Activated naive CD4-positive, alpha-beta T cell treated with anti-CD3 and anti-CD28 coated beads for 36 hours (primary cell): ENCODE measurements around the gene CRYBG1. TPM values are rescaled to one million over a fixed set of nuclear protein-coding genes. Genes with fewer than 3 reads are reported as not detected.

ENCODE experiments used
- CTCF ChIA-PET: fragments of 350-600 bp; sonication (Branson Sonifier 250); formaldehyde crosslinking; loops from one replicate; lab custom pipeline; 2021; ENCODE audit warnings: antibody characterized with exemption; lab: Charles Lee
- DNase-seq: peaks from one replicate; pipeline ENCODE4 v3.0.0-alpha.2; 2020
- H3K27ac Mint-ChIP-seq: one replicate; pipeline ENCODE4 v1.8.0; 2021; ENCODE audit warnings: mild to moderate bottlenecking, mixed read lengths
- H3K27me3 Mint-ChIP-seq: one replicate; pipeline ENCODE4 v1.8.0; 2021; ENCODE audit warnings: low read depth, mixed read lengths
- H3K36me3 Mint-ChIP-seq: one replicate; pipeline ENCODE4 v1.8.0; 2021; ENCODE audit warnings: low read depth, mixed read lengths
- H3K4me1 Mint-ChIP-seq: one replicate; pipeline ENCODE4 v1.8.0; 2021; ENCODE audit warnings: low read depth, mixed read lengths
- H3K4me3 Mint-ChIP-seq: one replicate; pipeline ENCODE4 v1.8.0; 2021; ENCODE audit warnings: mild to moderate bottlenecking, moderate library complexity, mixed read lengths
- H3K9me3 Mint-ChIP-seq: one replicate; pipeline ENCODE4 v1.8.0; 2021; ENCODE audit warnings: mixed read lengths
- intact Hi-C: fragments of 100-400 bp; cut with micrococcal nuclease; formaldehyde crosslinking; loops from one replicate; pipeline ENCODE4 v1.15.1; 2023
- total RNA-seq, 2 experiments: library from RNA; stranded (reverse); gene quantifications; one replicate each; pipeline ENCODE4 v1.2.3, GENCODE V29; 2021

The CRYBG1 gene, protein sequence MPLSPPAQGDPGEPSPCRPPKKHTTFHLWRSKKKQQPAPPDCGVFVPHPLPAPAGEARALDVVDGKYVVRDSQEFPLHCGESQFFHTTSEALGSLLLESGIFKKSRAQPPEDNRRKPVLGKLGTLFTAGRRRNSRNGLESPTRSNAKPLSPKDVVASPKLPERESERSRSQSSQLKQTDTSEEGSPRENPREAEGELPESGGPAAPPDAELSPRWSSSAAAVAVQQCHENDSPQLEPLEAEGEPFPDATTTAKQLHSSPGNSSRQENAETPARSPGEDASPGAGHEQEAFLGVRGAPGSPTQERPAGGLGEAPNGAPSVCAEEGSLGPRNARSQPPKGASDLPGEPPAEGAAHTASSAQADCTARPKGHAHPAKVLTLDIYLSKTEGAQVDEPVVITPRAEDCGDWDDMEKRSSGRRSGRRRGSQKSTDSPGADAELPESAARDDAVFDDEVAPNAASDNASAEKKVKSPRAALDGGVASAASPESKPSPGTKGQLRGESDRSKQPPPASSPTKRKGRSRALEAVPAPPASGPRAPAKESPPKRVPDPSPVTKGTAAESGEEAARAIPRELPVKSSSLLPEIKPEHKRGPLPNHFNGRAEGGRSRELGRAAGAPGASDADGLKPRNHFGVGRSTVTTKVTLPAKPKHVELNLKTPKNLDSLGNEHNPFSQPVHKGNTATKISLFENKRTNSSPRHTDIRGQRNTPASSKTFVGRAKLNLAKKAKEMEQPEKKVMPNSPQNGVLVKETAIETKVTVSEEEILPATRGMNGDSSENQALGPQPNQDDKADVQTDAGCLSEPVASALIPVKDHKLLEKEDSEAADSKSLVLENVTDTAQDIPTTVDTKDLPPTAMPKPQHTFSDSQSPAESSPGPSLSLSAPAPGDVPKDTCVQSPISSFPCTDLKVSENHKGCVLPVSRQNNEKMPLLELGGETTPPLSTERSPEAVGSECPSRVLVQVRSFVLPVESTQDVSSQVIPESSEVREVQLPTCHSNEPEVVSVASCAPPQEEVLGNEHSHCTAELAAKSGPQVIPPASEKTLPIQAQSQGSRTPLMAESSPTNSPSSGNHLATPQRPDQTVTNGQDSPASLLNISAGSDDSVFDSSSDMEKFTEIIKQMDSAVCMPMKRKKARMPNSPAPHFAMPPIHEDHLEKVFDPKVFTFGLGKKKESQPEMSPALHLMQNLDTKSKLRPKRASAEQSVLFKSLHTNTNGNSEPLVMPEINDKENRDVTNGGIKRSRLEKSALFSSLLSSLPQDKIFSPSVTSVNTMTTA (N-terminal part only)
- total RNA-seq = 10 to 100 TPM; 12.9 to 13.0 TPM

DNA sequence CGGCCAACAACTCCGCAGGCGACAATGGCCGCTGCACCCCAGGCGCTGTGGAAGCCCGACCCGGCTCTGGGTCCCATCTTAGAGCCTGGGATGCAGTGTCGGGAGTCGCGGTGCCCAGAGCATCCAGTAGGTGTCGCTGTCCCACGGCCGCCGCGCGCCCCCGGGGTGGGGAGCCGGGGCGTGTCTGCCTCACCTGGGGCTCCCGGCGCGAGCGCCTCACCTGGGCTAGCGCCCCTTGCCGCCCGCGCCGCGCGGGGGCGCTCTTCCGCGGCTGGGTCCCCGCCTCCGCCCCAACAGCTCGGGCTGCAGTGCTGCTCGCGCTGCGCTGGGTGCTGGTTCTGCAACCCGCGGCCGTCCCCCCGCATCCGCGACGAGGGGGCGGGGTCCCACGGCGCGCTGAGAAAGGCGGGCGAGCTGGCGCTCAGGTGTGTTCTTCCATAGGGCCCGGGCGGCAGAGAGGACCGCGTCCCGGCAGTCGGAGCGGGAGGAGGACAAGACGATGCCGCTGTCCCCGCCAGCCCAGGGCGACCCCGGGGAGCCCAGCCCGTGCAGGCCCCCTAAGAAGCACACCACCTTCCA lies at the start of gene CRYBG1:
CRYBG1 (plus strand) TSS at position 308 of the 579 bp plus-strand sequence; CDS start at position 500, 192 bp downstream.
- Mint-ChIP-seq H3K4me3 (peak within 1 kb of the TSS; percentile 71), H3K36me3 (no peaks in the 10 kb centered on the region), H3K9me3 (no peaks in the 10 kb centered on the region), H3K4me1 (peaks cover 9% of the 10 kb centered on the region), H3K27ac (no peak within 1 kb of the TSS), H3K27me3 (peaks cover 40% of the 10 kb centered on the region)
- CTCF ChIA-PET = interaction anchor here (0.6 to 3.4 kb wide), 16 partner anchors 10 to 830 kb away, joined by 3 to 21 read pairs (median 3); no protein-coding TSS in a partner anchor
- DNase-seq = peak; percentile 78
- intact Hi-C loops = loop anchor here (1.0 to 10.0 kb wide), 5 partner anchors 22 to 614 kb away; partner anchors contain the start of gene CD24

DNA sequence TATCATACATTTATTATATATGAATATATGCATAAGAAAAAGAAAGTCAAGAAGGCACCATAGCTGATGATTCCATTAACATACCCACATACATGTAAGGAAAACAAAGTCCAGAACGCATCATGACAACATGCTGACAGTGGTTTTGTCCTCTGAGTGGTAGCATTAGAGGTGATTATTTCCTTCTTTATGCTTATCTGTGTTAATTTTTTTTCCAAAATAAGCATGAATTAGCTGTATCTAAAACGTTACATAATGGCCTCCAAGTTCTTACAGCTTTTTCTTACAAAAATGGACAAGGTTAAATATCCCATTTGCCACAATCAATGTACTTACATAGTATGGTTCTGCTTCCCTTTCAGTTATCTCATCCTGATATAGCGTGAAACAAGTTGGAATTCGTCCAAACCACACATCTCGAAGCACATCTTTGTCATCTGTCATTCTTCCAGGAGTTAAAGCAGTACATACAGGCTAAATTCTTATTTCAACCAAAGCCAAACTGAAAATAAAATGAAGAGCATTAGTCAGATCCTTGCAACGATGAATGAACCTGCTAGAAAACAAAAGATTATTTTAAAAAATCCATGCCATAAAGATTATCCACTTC lies 44.6 kb upstream of the CRYBG1 start:
- DNase-seq = peak; percentile 20
- no peak overlapping the region for H3K4me3 Mint-ChIP-seq
- H3K27ac Mint-ChIP-seq = peak overlapping the region; percentile 32
- no peaks in the 10 kb centered on the region for H3K9me3 Mint-ChIP-seq
- peaks cover 53% of the 10 kb centered on the region for H3K4me1 Mint-ChIP-seq
- CTCF ChIA-PET = interaction anchor here (0.7 to 1.2 kb wide), 2 partner anchors 15 to 18 kb away, joined by 4 to 6 read pairs; no protein-coding TSS in a partner anchor
- peaks cover 24% of the 10 kb centered on the region for H3K36me3 Mint-ChIP-seq
- intact Hi-C loops = loop anchor here (1.0 kb wide), 1 partner anchor 9 kb away; the partner anchor contains the start of gene ATG5
- no peaks in the 10 kb centered on the region for H3K27me3 Mint-ChIP-seq

DNA sequence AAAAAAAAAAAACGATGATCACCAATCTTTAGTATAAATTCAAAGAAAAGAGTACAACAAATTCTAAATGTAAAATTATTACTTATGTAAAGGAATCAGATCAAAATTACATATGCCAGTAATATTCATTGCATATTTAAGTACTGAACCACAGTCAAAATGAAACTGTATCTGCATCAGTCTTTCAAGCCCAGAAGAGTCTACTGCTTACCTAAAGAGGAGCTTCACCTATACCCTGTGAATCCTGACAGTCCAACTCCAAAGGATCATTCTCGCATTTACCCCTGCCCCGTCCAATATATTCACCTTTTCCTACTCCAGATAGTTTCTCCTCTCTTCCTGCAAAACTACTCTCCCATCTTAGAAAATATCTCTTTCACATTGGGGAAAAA lies 44.1 kb upstream of the CRYBG1 start:
- Mint-ChIP-seq H3K27ac (peak overlapping the region; percentile 32), H3K36me3 (peaks cover 20% of the 10 kb centered on the region), H3K4me1 (peaks cover 52% of the 10 kb centered on the region), H3K27me3 (no peaks in the 10 kb centered on the region), H3K9me3 (no peaks in the 10 kb centered on the region), H3K4me3 (no peak overlapping the region)
- CTCF ChIA-PET = interaction anchor here (1.2 kb wide), 1 partner anchor 16 kb away, joined by 4 read pairs; no protein-coding TSS in a partner anchor
- intact Hi-C loops = loop anchor here (1.0 kb wide), 1 partner anchor 9 kb away; the partner anchor contains the start of gene ATG5
- no peak for DNase-seq

DNA sequence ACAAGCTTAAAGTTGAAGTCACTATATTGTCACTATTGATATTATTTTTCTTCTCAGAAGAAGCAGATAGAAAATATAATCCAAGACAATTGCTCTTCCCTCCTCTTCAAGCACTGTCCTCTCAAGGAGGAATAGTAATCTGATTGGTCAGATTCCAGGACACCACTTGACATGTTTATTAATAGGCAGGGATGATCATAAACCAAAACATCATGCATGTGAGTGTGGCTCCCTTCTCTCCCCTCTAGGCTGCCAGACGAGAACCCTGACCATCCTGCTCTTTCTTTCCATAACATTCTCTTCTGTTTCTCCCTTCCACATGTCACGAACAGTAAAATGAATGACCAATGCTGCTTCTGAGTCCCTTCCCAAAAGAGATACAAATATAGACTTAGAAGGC lies 42.5 kb upstream of the CRYBG1 start:
- no peak overlapping the region for H3K4me3 Mint-ChIP-seq
- no peaks in the 10 kb centered on the region for H3K9me3 Mint-ChIP-seq
- no peaks in the 10 kb centered on the region for H3K27me3 Mint-ChIP-seq
- no peak for DNase-seq
- H3K27ac Mint-ChIP-seq = no peak overlapping the region
- H3K36me3 Mint-ChIP-seq = peaks cover 13% of the 10 kb centered on the region
- CTCF ChIA-PET = no interaction called here
- peaks cover 48% of the 10 kb centered on the region for H3K4me1 Mint-ChIP-seq
- intact Hi-C loops = no loop called here

DNA sequence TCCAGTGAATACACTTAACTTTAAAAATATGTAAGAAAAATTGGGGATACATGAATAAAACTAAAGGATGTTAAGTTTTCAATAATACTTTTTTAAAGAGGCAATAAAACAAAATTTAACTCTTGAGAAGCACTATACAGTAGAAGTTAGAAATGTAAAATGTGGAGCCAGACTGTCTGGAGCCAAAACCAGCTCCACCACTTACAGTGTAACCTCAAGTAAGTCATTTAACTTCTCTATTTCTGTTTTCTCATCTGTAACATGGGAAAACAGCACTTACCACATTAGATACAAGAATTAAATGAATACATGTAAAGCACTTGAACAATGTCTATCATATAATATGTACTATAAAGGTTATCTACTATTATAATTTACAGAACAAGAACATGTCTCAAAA lies 41.7 kb upstream of the CRYBG1 start:
- Mint-ChIP-seq H3K36me3 (peaks cover 11% of the 10 kb centered on the region), H3K4me3 (no peak overlapping the region), H3K27ac (no peak overlapping the region), H3K4me1 (peaks cover 50% of the 10 kb centered on the region), H3K9me3 (no peaks in the 10 kb centered on the region), H3K27me3 (no peaks in the 10 kb centered on the region)
- CTCF ChIA-PET = no interaction called here
- intact Hi-C loops = no loop called here
- no peak for DNase-seq

DNA sequence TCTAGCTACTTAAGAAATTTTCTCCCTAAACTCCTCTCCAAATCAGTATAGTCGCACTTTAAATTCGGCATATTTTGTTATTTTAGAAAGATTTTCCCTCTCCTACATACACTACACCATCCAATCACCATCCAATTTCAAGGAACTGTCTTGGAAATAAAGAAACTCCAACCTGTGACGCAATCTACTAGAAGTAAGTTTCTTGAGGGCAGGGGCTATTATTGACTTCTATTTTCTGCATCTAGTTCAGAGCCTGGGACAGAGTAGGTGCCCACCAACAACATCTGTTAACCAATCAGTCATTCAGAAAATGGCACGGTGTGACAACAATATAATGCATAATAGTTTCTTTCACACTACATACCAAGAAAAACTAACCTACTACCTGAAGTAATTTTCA lies 38.6 kb upstream of the CRYBG1 start:
- no peaks in the 10 kb centered on the region for H3K27me3 Mint-ChIP-seq
- no peak overlapping the region for H3K27ac Mint-ChIP-seq
- CTCF ChIA-PET = interaction anchor here (0.8 kb wide), 1 partner anchor 201 kb away, joined by 4 read pairs; no protein-coding TSS in a partner anchor
- H3K36me3 Mint-ChIP-seq = peaks cover 3% of the 10 kb centered on the region
- no peak overlapping the region for H3K4me3 Mint-ChIP-seq
- DNase-seq = no peak
- intact Hi-C loops = loop anchor here (10.0 kb wide), 1 partner anchor 793 kb away; the partner anchor contains the start of gene BEND3
- H3K4me1 Mint-ChIP-seq = peaks cover 52% of the 10 kb centered on the region
- H3K9me3 Mint-ChIP-seq = no peaks in the 10 kb centered on the region

DNA sequence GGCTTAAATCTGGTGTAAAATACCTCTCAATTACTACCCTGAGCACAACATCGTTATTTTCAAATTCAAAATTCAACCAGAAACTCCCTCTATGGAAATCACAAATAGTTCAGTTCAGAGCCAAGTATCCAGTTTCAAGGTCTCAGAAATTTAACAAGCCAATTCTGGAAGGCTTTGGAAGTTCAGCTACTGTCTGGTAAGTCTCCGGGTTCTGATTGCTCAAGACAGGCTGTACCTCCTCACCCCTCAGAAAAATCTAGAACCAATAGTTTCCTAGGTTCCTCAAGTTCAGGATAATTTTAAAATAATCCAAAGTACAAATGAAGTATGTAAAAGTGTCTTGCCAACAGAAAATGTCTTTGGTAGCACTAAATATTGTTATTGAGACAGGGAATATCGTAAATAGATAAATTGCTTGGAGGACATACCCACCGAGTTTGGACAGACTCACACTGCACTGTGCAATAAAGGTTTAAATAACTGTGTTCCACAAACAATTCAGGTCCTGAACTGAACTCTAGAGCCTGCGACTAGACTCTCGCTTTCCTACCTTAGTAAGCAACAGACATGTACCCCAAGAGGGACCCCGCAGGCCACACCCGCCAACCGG lies 35.7 kb upstream of the CRYBG1 start:
- H3K36me3 Mint-ChIP-seq = peaks cover 3% of the 10 kb centered on the region
- CTCF ChIA-PET = interaction anchor here (1.3 to 2.6 kb wide), 2 partner anchors 10 to 15 kb away, joined by 3 to 12 read pairs; no protein-coding TSS in a partner anchor
- H3K4me3 Mint-ChIP-seq = peak overlapping the region; percentile 99
- H3K27ac Mint-ChIP-seq = peak overlapping the region; percentile 89
- no peaks in the 10 kb centered on the region for H3K9me3 Mint-ChIP-seq
- DNase-seq = no peak
- H3K4me1 Mint-ChIP-seq = peaks cover 42% of the 10 kb centered on the region
- intact Hi-C loops = loop anchor here (1.0 to 10.0 kb wide), 8 partner anchors 9 to 1134 kb away; partner anchors contain the start of genes BEND3, MTRES1, PDSS2 and QRSL1
- H3K27me3 Mint-ChIP-seq = no peaks in the 10 kb centered on the region

DNA sequence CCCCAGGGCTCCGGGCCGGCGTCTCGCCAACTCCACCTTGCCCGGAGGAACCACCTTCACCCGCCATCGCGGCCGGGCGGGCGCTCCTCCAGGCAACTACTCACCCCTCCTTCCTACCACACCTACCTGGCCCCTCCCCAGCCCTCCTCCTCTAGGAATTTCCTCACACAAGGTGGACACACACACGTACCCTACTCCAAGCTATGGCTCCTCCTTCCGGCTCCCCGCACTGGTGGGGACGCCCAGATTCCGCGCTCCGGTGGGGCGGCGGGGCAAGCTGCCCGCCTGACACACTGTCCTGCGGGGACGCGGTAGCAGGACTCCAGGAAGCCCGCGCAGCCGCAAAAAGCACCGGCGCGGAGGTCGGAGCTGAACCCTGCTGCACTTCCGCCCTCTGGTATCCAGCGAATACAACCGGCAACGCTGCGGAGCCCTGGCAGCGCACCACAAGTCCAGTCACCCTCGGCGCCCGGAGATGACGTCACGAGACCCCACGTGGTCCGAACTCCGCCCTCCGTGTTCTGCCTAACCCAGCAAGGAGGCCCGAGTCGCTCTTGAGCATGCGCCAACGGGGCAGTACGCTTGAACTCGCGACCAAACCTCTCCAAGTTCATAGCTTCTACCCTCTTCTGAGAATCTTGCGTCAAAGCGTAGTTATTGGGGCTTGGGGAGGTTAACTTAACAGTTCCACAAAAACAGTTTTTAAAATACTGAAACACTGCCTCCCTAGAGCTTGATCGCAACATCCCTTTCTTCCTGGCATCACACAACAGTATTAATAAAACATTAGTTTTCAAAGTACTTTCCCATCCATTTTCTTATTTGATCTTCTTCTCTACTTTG lies 35.0 kb upstream of the CRYBG1 start, which contains the start of gene ATG5:
ATG5 (minus strand) TSS at position 425 of the 843 bp plus-strand sequence. CDS start 9,552 bp downstream, outside the sequence.
- peak; percentile 100 for DNase-seq
- peak within 1 kb of the TSS; percentile 99 for H3K4me3 Mint-ChIP-seq

GRCh38 chr6:106334646-106335448 lies 25.7 kb upstream of the CRYBG1 start:
- peak; percentile 56 for DNase-seq
- H3K36me3 Mint-ChIP-seq = no peaks in the 10 kb centered on the region
- intact Hi-C loops = loop anchor here (1.0 kb wide), 3 partner anchors 110 to 644 kb away; no protein-coding TSS in a partner anchor
- peaks cover 2% of the 10 kb centered on the region for H3K4me1 Mint-ChIP-seq
- H3K27me3 Mint-ChIP-seq = peaks cover 3% of the 10 kb centered on the region
- CTCF ChIA-PET = interaction anchor here (0.6 to 3.8 kb wide), 20 partner anchors 9 to 664 kb away, joined by 3 to 28 read pairs (median 4); partner anchors contain the start of gene ATG5
- no peaks in the 10 kb centered on the region for H3K9me3 Mint-ChIP-seq
- no peak overlapping the region for H3K4me3 Mint-ChIP-seq
- H3K27ac Mint-ChIP-seq = no peak overlapping the region

More for the DNA sequence above, 35.0 kb upstream of the CRYBG1 start, which contains the start of gene ATG5:
- Mint-ChIP-seq H3K27ac (peak within 1 kb of the TSS; percentile 89), H3K27me3 (no peaks in the 10 kb centered on the region), H3K9me3 (no peaks in the 10 kb centered on the region), H3K4me1 (peaks cover 39% of the 10 kb centered on the region), H3K36me3 (peaks cover 3% of the 10 kb centered on the region)
- intact Hi-C loops = loop anchor here (1.0 to 10.0 kb wide), 8 partner anchors 9 to 1134 kb away; partner anchors contain the start of genes BEND3, MTRES1, PDSS2 and QRSL1
- CTCF ChIA-PET = interaction anchor here (0.5 to 2.6 kb wide), 3 partner anchors 9 to 1133 kb away, joined by 3 to 12 read pairs (median 3); no protein-coding TSS in a partner anchor
